ENCODE results near the gene OSBPL5.
A peak's percentile ranks its signal among the peaks of the same experiment; 100 is the strongest.

Gene OSBPL5

DNA sequence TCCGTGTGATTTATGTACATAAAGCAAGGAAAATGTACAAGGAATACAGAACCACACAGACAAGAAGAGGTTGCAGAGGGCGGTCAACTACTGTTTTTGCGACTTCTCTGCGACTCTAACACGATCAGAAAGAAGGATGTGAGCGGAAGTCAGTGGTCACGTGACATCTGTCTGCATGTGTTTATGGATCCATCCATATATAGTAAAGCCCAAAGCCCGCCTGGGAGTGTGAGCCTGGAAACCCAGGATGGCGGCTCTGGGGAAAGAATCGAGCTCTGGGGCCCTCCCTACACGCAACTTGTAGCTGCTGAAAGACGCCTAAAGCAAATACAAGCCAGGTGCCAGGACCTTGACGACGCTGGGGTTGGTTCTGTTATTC is 8.8 kb downstream of the OSBPL5 start:
- peaks cover 59 to 78% of the 10 kb centered on the region in 2 experiments for H3K4me1 ChIP-seq (ENCODE audit: control insufficient read depth in 1 of 2, insufficient read depth in 1 of 2, low read depth in 1 of 2, low read length in 1 of 2)
- TF ChIP-seq, protein P1, sequence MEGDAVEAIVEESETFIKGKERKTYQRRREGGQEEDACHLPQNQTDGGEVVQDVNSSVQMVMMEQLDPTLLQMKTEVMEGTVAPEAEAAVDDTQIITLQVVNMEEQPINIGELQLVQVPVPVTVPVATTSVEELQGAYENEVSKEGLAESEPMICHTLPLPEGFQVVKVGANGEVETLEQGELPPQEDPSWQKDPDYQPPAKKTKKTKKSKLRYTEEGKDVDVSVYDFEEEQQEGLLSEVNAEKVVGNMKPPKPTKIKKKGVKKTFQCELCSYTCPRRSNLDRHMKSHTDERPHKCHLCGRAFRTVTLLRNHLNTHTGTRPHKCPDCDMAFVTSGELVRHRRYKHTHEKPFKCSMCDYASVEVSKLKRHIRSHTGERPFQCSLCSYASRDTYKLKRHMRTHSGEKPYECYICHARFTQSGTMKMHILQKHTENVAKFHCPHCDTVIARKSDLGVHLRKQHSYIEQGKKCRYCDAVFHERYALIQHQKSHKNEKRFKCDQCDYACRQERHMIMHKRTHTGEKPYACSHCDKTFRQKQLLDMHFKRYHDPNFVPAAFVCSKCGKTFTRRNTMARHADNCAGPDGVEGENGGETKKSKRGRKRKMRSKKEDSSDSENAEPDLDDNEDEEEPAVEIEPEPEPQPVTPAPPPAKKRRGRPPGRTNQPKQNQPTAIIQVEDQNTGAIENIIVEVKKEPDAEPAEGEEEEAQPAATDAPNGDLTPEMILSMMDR (IDR thresholded peaks at IDR 0.05), result no peak
- H3K9me3 ChIP-seq, result no peaks in the 10 kb centered on the region
- peak overlapping the region; percentile 19 to 59 for H3K4me3 ChIP-seq (ENCODE audit: low read depth in 1 of 2, low read length in 1 of 2)
- no peaks in the 10 kb centered on the region for H3K36me3 ChIP-seq
- H3K27me3 ChIP-seq, result peaks cover 5% of the 10 kb centered on the region
- peak overlapping the region; percentile 33 for H3K27ac ChIP-seq

DNA sequence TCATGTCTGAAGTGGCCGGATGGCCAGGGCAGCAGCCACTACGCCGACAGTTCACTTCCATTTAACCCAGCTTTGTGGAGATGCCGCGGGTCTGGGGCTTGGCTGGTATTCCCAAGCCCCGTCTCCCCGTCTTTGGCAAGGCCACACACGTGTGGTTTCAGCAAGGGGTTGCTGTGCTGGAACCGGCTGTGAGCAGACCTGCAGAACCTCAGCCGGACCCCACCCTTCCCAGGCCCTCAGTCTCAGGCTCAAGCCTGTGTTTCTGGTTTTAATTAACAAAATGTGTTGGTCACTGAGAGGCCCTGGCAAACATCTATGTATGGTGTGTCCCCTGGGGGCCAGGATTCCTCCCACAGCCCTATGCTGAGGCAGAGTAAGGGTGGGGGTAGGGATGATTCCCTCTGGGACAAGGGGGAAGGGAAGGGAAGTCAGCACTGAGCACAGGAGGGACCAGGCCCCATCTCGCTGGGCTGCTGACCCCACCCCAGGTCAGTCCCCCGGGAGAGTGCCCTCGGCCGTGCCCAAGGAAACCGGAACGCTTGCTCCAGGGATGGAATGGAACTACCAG is 9.3 kb downstream of the OSBPL5 start:
- Histone ChIP-seq H3K9me3 (no peaks in the 10 kb centered on the region), H3K4me1 (ENCODE audit: control insufficient read depth in 1 of 2, insufficient read depth in 1 of 2, low read depth in 1 of 2, low read length in 1 of 2) (peaks cover 57 to 74% of the 10 kb centered on the region in 2 experiments), H3K4me3 (ENCODE audit: low read depth in 1 of 2, low read length in 1 of 2) (peak overlapping the region; percentile 19 to 59), H3K36me3 (no peaks in the 10 kb centered on the region), H3K27ac (peak overlapping the region; percentile 33), H3K27me3 (peaks cover 5% of the 10 kb centered on the region)
- TF ChIP-seq, protein P1 (IDR thresholded peaks at IDR 0.05), result no peak

DNA sequence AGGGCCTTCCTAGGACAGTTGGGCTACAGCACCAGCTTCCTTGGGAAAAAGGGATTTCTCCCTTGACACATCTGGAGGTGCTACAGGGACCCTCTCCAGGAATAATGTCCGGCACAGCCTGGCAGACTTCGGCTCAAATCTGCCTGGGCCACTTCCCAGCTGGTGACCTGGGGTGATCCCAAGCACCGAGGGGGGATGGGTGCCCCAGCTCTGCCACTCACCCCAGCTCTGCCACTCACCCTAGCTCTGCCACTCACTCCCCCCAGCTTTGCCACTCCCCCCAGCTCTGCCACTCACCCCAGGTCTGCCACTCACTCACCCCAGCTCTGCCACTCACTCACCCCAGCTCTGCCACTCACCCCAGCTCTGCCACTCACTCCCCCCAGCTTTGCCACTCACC is 9.9 kb downstream of the OSBPL5 start:
- Histone ChIP-seq H3K27me3 (peaks cover 2% of the 10 kb centered on the region), H3K36me3 (no peaks in the 10 kb centered on the region), H3K4me1 (ENCODE audit: control insufficient read depth in 1 of 2, insufficient read depth in 1 of 2, low read depth in 1 of 2, low read length in 1 of 2) (peaks cover 53 to 71% of the 10 kb centered on the region in 2 experiments), H3K9me3 (no peaks in the 10 kb centered on the region), H3K27ac (peak overlapping the region; percentile 33), H3K4me3 (ENCODE audit: low read depth in 1 of 2, low read length in 1 of 2) (no peak overlapping the region)
- TF ChIP-seq, protein P1 (IDR thresholded peaks at IDR 0.05), result no peak

DNA sequence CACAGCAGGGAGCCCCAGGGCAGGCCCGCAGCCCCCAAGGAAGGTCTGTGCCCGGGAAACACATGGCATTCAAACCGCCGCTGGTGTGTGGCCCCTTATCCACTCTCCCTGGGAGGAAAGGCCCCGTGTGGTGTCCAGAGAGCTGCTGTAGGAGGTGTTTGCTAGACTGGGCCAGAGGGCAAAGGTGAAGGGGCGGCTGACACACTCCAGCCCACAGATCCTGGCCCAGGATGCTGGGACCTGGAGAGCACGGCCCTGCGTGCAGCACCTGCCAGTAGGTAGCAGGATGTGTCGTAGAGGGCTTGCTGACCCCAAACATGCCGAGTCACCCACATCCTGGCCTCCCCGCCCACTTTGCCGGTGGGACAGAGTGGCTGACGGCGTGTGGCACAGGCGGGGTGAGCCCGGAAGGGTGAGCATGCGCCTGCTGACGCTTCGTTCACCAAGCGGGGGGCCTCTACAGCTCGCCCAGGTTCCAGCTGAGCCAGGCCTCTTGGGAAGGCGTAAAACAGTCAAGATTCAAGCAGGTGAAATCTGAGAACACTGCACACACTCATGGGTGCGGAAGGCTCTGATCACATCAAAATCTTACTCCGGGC is 11.0 kb downstream of the OSBPL5 start:
- Histone ChIP-seq H3K27me3 (no peaks in the 10 kb centered on the region), H3K27ac (peak overlapping the region; percentile 75), H3K9me3 (no peaks in the 10 kb centered on the region), H3K4me1 (ENCODE audit: control insufficient read depth in 1 of 2, insufficient read depth in 1 of 2, low read depth in 1 of 2, low read length in 1 of 2) (peaks cover 45 to 60% of the 10 kb centered on the region in 2 experiments), H3K36me3 (no peaks in the 10 kb centered on the region), H3K4me3 (ENCODE audit: low read depth in 1 of 2, low read length in 1 of 2) (peak overlapping the region; percentile 50 to 57)
- TF ChIP-seq, protein P1 (IDR thresholded peaks at IDR 0.05), result no peak

- TF ChIP-seq, protein P1 (IDR thresholded peaks at IDR 0.05), result no peak
- Histone ChIP-seq H3K27me3 (no peaks in the 10 kb centered on the region), H3K9me3 (no peaks in the 10 kb centered on the region), H3K4me1 (ENCODE audit: control insufficient read depth in 1 of 2, insufficient read depth in 1 of 2, low read depth in 1 of 2, low read length in 1 of 2) (peaks cover 45 to 56% of the 10 kb centered on the region in 2 experiments), H3K4me3 (ENCODE audit: low read depth in 1 of 2, low read length in 1 of 2) (peak overlapping the region; percentile 50 to 57), H3K36me3 (no peaks in the 10 kb centered on the region), H3K27ac (peak overlapping the region; percentile 75)
Observed at GRCh38 chr11:3153291-3153861, 11.7 kb downstream of the OSBPL5 start.

Data from neutrophil (primary cell).